Measurements from ENCODE around the gene RAB20. TPM values are rescaled to one million over a fixed set of nuclear protein-coding genes. Genes with fewer than 3 reads are reported as not detected.

The RAB20 gene
- total and polyA plus RNA-seq, 2 of the 8 experiments (the other 6 are each of a cell fraction or from before 2014, with no cell fraction given) = 14.8 to 27.9 TPM

GRCh38 chr13:110531100-110531499 is 30.4 kb downstream of the RAB20 start:
- Histone ChIP-seq H3K79me2 (ENCODE audit: control insufficient read depth in 1 of 2, insufficient read depth in 2 of 2, low read length in 2 of 2) (peaks cover 0 to 15% of the 10 kb centered on the region in 2 experiments; a peak in 1 of 4 replicates), H3K56ac (replicated peaks; ENCODE audit: insufficient read length, low read depth, low read length) (no peak overlapping the region), H3K36me3 (ENCODE audit: control insufficient read depth in 2 of 4, insufficient read depth in 4 of 4, low read length in 3 of 4) (no peaks in the 10 kb centered on the region), H3K9me3 (ENCODE audit: insufficient read depth in 2 of 2, low read depth in 1 of 2, low read length in 1 of 2) (peaks cover 0 to 3% of the 10 kb centered on the region in 2 experiments; a peak in 1 of 4 replicates), H3K79me1 (ENCODE audit: low read depth, low read length) (0 out of 2 replicates have a peak, but pooled peaks cover 5% of the 10 kb centered on the region), H2BK20ac (ENCODE audit: low read length) (no peak overlapping the region), H4K5ac (ENCODE audit: insufficient read length, low read depth, low read length) (no peak overlapping the region), H3K27ac (ENCODE audit: low read depth, low read length) (no peak overlapping the region), H4K8ac (ENCODE audit: extremely low read depth, insufficient read depth, low read length) (no peak overlapping the region), H2BK12ac (ENCODE audit: low read depth, low read length) (0 out of 2 replicates have a peak overlapping the region, but pooled peaks have one; percentile 5), H3K4me3 (ENCODE audit: extremely low read depth in 1 of 4, insufficient read depth in 2 of 4, low read depth in 3 of 4, low read length in 4 of 4) (no peak overlapping the region), H3K14ac (ENCODE audit: insufficient read length) (no peak overlapping the region), H4K91ac (replicated peaks; ENCODE audit: insufficient read length, low read length) (no peak overlapping the region), H3K4ac (replicated peaks; ENCODE audit: insufficient read length, low read depth, low read length) (no peak overlapping the region), H3K23me2 (ENCODE audit: low read depth, low read length) (no peaks in the 10 kb centered on the region; the same call in 1 of the 2 replicates), H4K20me1 (replicated peaks in 1 of 2; ENCODE audit: control insufficient read depth in 1 of 2, insufficient read depth in 2 of 2, low read length in 2 of 2) (no peaks in the 10 kb centered on the region), H3K9ac (replicated peaks in 1 of 4; ENCODE audit: extremely low read depth in 1 of 4, low read depth in 3 of 4, low read length in 3 of 4) (no peak overlapping the region), H2AFZ (ENCODE audit: low read length) (no peak overlapping the region), H3K4me2 (ENCODE audit: insufficient read depth in 1 of 2, low read depth in 2 of 2, low read length in 2 of 2) (no peak overlapping the region; a peak in 1 of 4 replicates), H3K4me1 (replicated peaks in 1 of 4; ENCODE audit: control insufficient read depth in 3 of 4, insufficient read depth in 4 of 4, low read length in 3 of 4) (peaks cover 2 to 23% (median 15%) of the 10 kb centered on the region in 4 experiments), H3K18ac (ENCODE audit: extremely low read depth, low read length) (no peak overlapping the region), H2BK15ac (ENCODE audit: low read length) (no peak overlapping the region), H2BK5ac (ENCODE audit: low read depth, low read length) (peak overlapping the region; percentile 77; the same call in 1 of the 2 replicates), H3K27me3 (replicated peaks in 1 of 4; ENCODE audit: control insufficient read depth in 3 of 4, extremely low read depth in 1 of 4, insufficient read depth in 3 of 4, low read length in 3 of 4) (no peaks in the 10 kb centered on the region), H2AK5ac (ENCODE audit: low read depth, low read length) (peak overlapping the region; percentile 85; the same call in 1 of the 2 replicates), H2BK120ac (replicated peaks; ENCODE audit: low read depth, low read length) (no peak overlapping the region), H3K23ac (ENCODE audit: insufficient read length) (no peak overlapping the region)
- no peak for DNase-seq (ENCODE audit: low read depth in 1 of 2, low spot score in 2 of 2)
- POLR2A ChIA-PET (ENCODE audit: partially characterized antibody) = interaction anchor here (0.8 to 1.6 kb wide), 3 partner anchors 10 to 30 kb away, joined by 3 to 5 read pairs (median 4); partner anchors contain the start of gene RAB20
- WGBS, 2 experiments (ENCODE audit: extremely low coverage in 1 of 2, insufficient coverage in 1 of 2, insufficient read length in 1 of 2, insufficient replicate concordance in 2 of 2, low coverage in 1 of 2, low lambda C conversion rate in 2 of 2, missing lambda C conversion rate in 1 of 2) = 81% methylated on average over 7 of the region's 7 CpGs; no CpG with 5 or more reads in 1 of the 2 experiments
- CTCF ChIA-PET (ENCODE audit: partially characterized antibody) = interaction anchor here (0.8 to 2.2 kb wide), 5 partner anchors 10 to 75 kb away, joined by 3 to 10 read pairs (median 3); no protein-coding TSS in a partner anchor
- FAIRE-seq = no peak
- no peak for TF ChIP-seq KDM5A (IDR thresholded peaks at IDR 0.05; ENCODE audit: low read length)
- no peak for TF ChIP-seq RAD21 (IDR thresholded peaks at IDR 0.05 in 1 of 2, conservative IDR thresholded peaks at IDR 0.05 in 1 of 2; ENCODE audit: low read depth in 2 of 2, low read length in 2 of 2)
